Caco-2 (cell line): ENCODE measurements around the gene TSHZ1. TPM values are rescaled to one million over a fixed set of nuclear protein-coding genes. Genes with fewer than 3 reads are reported as not detected.

Experiments
- BruUV-seq: library from RNA; stranded (reverse); fragments of 400-500 nt; replicated peaks from 2 replicates; lab custom pipeline; 2021; lab: Mats Ljungman, UMichigan
- CTCF ChIA-PET: fragments of 300-600 bp; sonication (Branson Sonifier 250); formaldehyde crosslinking; loops from one replicate; lab custom pipeline; 2022; ENCODE audit warnings: antibody characterized with exemption; lab: Charles Lee
- POLR2A ChIA-PET: fragments of 300-600 bp; sonication (Branson Sonifier 250); formaldehyde crosslinking; loops from one replicate; lab custom pipeline; 2022; ENCODE audit warnings: antibody characterized with exemption; lab: Charles Lee
- DNase-seq, 2 experiments: peaks; one replicate each; pipeline versions ENCODE4 v3.0.0 to v3.0.0-alpha.2; 2020 to 2022
- H3K27me3 ChIP-seq: replicated peaks from 2 replicates; pipeline ENCODE4 v1.6.0; 2011; ENCODE audit warnings: low read length; ENCODE audit not compliant: control insufficient read depth, insufficient read depth
- H3K36me3 ChIP-seq: 2 replicates; pipeline ENCODE4 v1.5.1; 2011; ENCODE audit warnings: low read length; ENCODE audit not compliant: control insufficient read depth, insufficient read depth
- H3K4me1 ChIP-seq: fragments of 250-450 bp; sonication (Bioruptor Pico); 2 replicates; pipeline ENCODE4 v1.5.1; 2020; ENCODE audit warnings: mild to moderate bottlenecking
- H3K4me3 ChIP-seq: 2 replicates; pipeline ENCODE4 v1.5.1; 2011; ENCODE audit warnings: low read depth, mild to moderate bottlenecking, control low read depth, low read length
- H3K9me3 ChIP-seq: fragments of 250-450 bp; sonication (Bioruptor Pico); 2 replicates; pipeline ENCODE4 v1.5.1; 2020; ENCODE audit warnings: mild to moderate bottlenecking, moderate library complexity
- H3K27ac Mint-ChIP-seq: one replicate; pipeline ENCODE4 v1.8.0; 2022; ENCODE audit warnings: mixed read lengths; ENCODE audit not compliant: unreplicated experiment
- H3K27me3 Mint-ChIP-seq: one replicate; pipeline ENCODE4 v1.8.0; 2022; ENCODE audit warnings: mixed read lengths; ENCODE audit not compliant: insufficient read depth, unreplicated experiment
- H3K36me3 Mint-ChIP-seq: one replicate; pipeline ENCODE4 v1.8.0; 2022; ENCODE audit warnings: mild to moderate bottlenecking, mixed read lengths; ENCODE audit not compliant: insufficient read depth, unreplicated experiment
- H3K4me1 Mint-ChIP-seq: one replicate; pipeline ENCODE4 v1.8.0; 2022; ENCODE audit warnings: low read depth, mixed read lengths; ENCODE audit not compliant: unreplicated experiment
- H3K4me3 Mint-ChIP-seq: one replicate; pipeline ENCODE4 v1.8.0; 2022; ENCODE audit warnings: mild to moderate bottlenecking, moderate library complexity, mixed read lengths; ENCODE audit not compliant: unreplicated experiment
- H3K9me3 Mint-ChIP-seq: one replicate; pipeline ENCODE4 v1.8.0; 2022; ENCODE audit warnings: mixed read lengths; ENCODE audit not compliant: unreplicated experiment
- CTCF ChIP-seq, 2 experiments: fragments of 200-600 bp in 1 of 2; IDR thresholded peaks; 1 replicate in 1 of 2; 2 replicates in 1 of 2; pipeline versions ENCODE4 v1.5.1 to v1.8.0; 2011 to 2022; ENCODE audit warnings: antibody characterized with exemption in 1 of 2, control low read depth in 1 of 2, inconsistent platforms in 1 of 2, low read depth in 1 of 2, low read length in 1 of 2, mild to moderate bottlenecking in 1 of 2, moderate library complexity in 1 of 2; ENCODE audit not compliant: insufficient read depth in 1 of 2, severe bottlenecking in 1 of 2, unreplicated experiment in 1 of 2
- intact Hi-C: fragments of 100-400 bp; cut with micrococcal nuclease; formaldehyde crosslinking; loops from one replicate; pipeline ENCODE4 v1.10.0; 2022; ENCODE audit not compliant: unreplicated experiment
- total RNA-seq: library from RNA; stranded (reverse); gene quantifications from 2 replicates; pipeline ENCODE4 v1.2.3, GENCODE V29; 2022

TSHZ1 gene
- total RNA-seq, 1 experiment from 2014 or later: 4.4 TPM

DNA sequence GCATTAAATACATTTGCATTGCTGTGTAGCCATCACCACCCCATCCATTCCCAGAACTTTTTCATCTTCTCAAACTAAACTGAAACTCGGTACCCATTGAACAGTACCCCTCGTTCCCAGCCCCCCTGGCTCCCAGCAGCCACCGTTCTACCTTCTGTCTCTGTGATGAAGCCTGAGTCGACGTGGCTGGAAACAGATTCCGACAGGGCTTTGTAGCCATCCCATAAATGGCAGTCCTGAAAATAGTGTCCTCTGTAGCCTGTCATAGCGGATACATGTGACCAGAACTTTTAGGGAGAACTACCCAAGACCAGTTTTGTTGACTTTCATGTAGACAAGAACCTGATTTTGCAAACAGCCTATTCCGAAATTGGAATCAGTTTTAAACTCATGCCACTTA is 59.1 kb downstream of the TSHZ1 start:
- H3K9me3 Mint-ChIP-seq: no peaks in the 10 kb centered on the region
- H3K27ac Mint-ChIP-seq: no peak overlapping the region
- DNase-seq: no peak
- POLR2A ChIA-PET: no interaction called here
- H3K4me3 ChIP-seq: no peak overlapping the region
- H3K4me1 ChIP-seq: no peaks in the 10 kb centered on the region
- H3K4me1 Mint-ChIP-seq: no peaks in the 10 kb centered on the region
- H3K27me3 Mint-ChIP-seq: no peaks in the 10 kb centered on the region
- no peak for TF ChIP-seq CTCF (IDR thresholded peaks at IDR 0.05; ENCODE audit: insufficient read depth in 1 of 2, low read depth in 1 of 2, low read length in 1 of 2, severe bottlenecking in 1 of 2, unreplicated experiment in 1 of 2)
- BruUV-seq: no TSS peak
- intact Hi-C loops: no loop called here
- H3K36me3 Mint-ChIP-seq: no peaks in the 10 kb centered on the region
- H3K9me3 ChIP-seq: no peaks in the 10 kb centered on the region
- H3K36me3 ChIP-seq: no peaks in the 10 kb centered on the region
- H3K27me3 ChIP-seq: no peaks in the 10 kb centered on the region
- no peak overlapping the region for H3K4me3 Mint-ChIP-seq
- CTCF ChIA-PET: no interaction called here

DNA sequence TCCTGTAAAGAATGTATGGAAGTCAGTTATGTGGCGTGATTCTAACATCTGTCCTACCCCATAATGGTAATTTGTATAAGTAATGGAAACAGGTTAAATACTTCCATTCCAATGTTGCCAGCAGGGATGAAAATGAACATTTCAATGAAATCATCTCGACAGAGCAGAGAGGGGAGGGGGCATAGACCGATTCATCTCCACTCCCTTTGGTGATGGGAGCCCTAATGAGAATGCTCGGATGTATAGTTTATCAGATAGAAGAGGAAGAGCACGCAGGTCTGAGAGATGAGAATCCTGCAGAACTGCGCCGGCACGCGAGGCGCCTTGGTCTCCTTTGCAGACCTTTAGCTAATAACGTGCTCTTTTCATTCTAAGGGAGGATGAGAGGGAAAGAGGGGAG is 61.4 kb downstream of the TSHZ1 start:
- ChIA-PET POLR2A (no interaction called here), CTCF (no interaction called here)
- no peak for DNase-seq
- BruUV-seq: no TSS peak
- no peak for TF ChIP-seq CTCF (IDR thresholded peaks at IDR 0.05; ENCODE audit: insufficient read depth in 1 of 2, low read depth in 1 of 2, low read length in 1 of 2, severe bottlenecking in 1 of 2, unreplicated experiment in 1 of 2)
- Mint-ChIP-seq H3K4me1 (no peaks in the 10 kb centered on the region), H3K27me3 (no peaks in the 10 kb centered on the region), H3K36me3 (no peaks in the 10 kb centered on the region), H3K4me3 (no peak overlapping the region), H3K9me3 (no peaks in the 10 kb centered on the region), H3K27ac (no peak overlapping the region)
- Histone ChIP-seq H3K9me3 (no peaks in the 10 kb centered on the region), H3K4me1 (no peaks in the 10 kb centered on the region), H3K36me3 (no peaks in the 10 kb centered on the region), H3K27me3 (no peaks in the 10 kb centered on the region), H3K4me3 (no peak overlapping the region)
- intact Hi-C loops: no loop called here

DNA sequence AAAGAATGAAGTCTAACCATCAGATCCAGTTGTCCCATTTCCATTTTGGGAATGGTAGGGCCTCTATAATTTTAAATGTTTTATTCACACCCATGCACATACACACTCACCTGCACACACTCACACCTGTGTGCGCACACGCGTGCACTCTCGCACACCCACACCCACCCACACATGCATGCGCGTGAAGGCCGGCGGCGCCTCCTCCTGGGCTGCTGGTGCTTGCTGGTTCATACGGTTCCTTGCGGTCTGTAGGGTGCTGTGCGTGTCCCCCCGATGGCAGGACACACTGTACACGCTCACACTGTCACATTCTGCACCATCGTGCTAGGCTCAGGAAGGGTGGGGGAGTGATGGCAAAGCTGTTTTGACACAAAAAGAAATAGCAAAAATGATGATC is 63.2 kb downstream of the TSHZ1 start:
- Mint-ChIP-seq H3K27ac (no peak overlapping the region), H3K4me3 (no peak overlapping the region), H3K36me3 (no peaks in the 10 kb centered on the region), H3K4me1 (no peaks in the 10 kb centered on the region), H3K27me3 (no peaks in the 10 kb centered on the region), H3K9me3 (no peaks in the 10 kb centered on the region)
- Histone ChIP-seq H3K27me3 (no peaks in the 10 kb centered on the region), H3K4me1 (no peaks in the 10 kb centered on the region), H3K4me3 (no peak overlapping the region), H3K9me3 (no peaks in the 10 kb centered on the region), H3K36me3 (no peaks in the 10 kb centered on the region)
- POLR2A ChIA-PET: no interaction called here
- intact Hi-C loops: no loop called here
- no peak for TF ChIP-seq CTCF (IDR thresholded peaks at IDR 0.05; ENCODE audit: insufficient read depth in 1 of 2, low read depth in 1 of 2, low read length in 1 of 2, severe bottlenecking in 1 of 2, unreplicated experiment in 1 of 2)
- CTCF ChIA-PET: no interaction called here
- BruUV-seq: no TSS peak
- DNase-seq: no peak
